Activated gamma-delta T cell treated with Interleukin-2 at 50 U/mL for 16 hours (primary cell): Measurements from ENCODE around the gene USP12.

Experiments
- DNase-seq: peaks from one replicate; pipeline ENCODE4 v3.0.0-alpha.2; 2020

Gene USP12

GRCh38 chr13:27182844-27183497 is 11.4 kb upstream of the USP12 start:
- no peak for DNase-seq

GRCh38 chr13:27182054-27182453 is 10.4 kb upstream of the USP12 start:
- DNase-seq, result no peak

- DNase-seq, result no peak
Observed at GRCh38 chr13:27177852-27178251, 6.2 kb upstream of the USP12 start.

- no peak for DNase-seq
Observed at GRCh38 chr13:27176470-27177410, 5.1 kb upstream of the USP12 start.

- no peak for DNase-seq
Observed at GRCh38 chr13:27174766-27175455, 3.3 kb upstream of the USP12 start.

GRCh38 chr13:27172495-27172842 is 858 bp upstream of the USP12 start:
- no peak for DNase-seq

- DNase-seq, result peak; percentile 93
Observed at GRCh38 chr13:27171827-27172494, 350 bp upstream of the USP12 start.

GRCh38 chr13:27170516-27171243 is 931 bp downstream of the USP12 start:
- DNase-seq, result peak; percentile 9

- DNase-seq, result no peak
Observed at GRCh38 chr13:27170221-27170515, 1.4 kb downstream of the USP12 start.

GRCh38 chr13:27168906-27169657 is 2.5 kb downstream of the USP12 start:
- DNase-seq, result no peak

- no peak for DNase-seq
Observed at GRCh38 chr13:27168086-27168485, 3.5 kb downstream of the USP12 start.

- no peak for DNase-seq
Observed at GRCh38 chr13:27166313-27166712, 5.3 kb downstream of the USP12 start.

GRCh38 chr13:27161980-27162379 is 9.6 kb downstream of the USP12 start:
- no peak for DNase-seq

- no peak for DNase-seq
Observed at GRCh38 chr13:27161423-27161822, 10.2 kb downstream of the USP12 start.

GRCh38 chr13:27160657-27161295 is 10.8 kb downstream of the USP12 start:
- DNase-seq, result no peak

GRCh38 chr13:27159806-27160563 is 11.6 kb downstream of the USP12 start:
- no peak for DNase-seq

GRCh38 chr13:27158335-27158734 is 13.3 kb downstream of the USP12 start:
- DNase-seq, result no peak

- no peak for DNase-seq
Observed at GRCh38 chr13:27151798-27152599, 19.6 kb downstream of the USP12 start.

- DNase-seq, result no peak
Observed at GRCh38 chr13:27149702-27150101, 21.9 kb downstream of the USP12 start.

GRCh38 chr13:27148900-27149299 is 22.7 kb downstream of the USP12 start:
- no peak for DNase-seq
